Stimulated activated CD8-positive, alpha-beta memory T cell treated with anti-CD3 and anti-CD28 coated beads, Interleukin-15, amount 100 ng/mL, for 4 hours (primary cell): ENCODE measurements around the gene INSL3.
"Not testable (repeated sequence)": the region's sequence is repeated elsewhere in the genome, so short reads cannot be mapped to it uniquely, and the experiment has no call there.

ENCODE experiments used
- DNase-seq, 2 donors: peaks; one replicate each; pipeline ENCODE4 v3.0.0-alpha.2; 2020; ENCODE audit warnings: low read depth in 2 of 2

The INSL3 gene

GRCh38 chr19:17784201-17785008 lies 36.9 kb downstream of the INSL3 start:
- peak; percentile 27 to 41 for DNase-seq

- not testable (repeated sequence) for DNase-seq
Observed at GRCh38 chr19:17783721-17784120, 37.6 kb downstream of the INSL3 start.

GRCh38 chr19:17780781-17781180 lies 40.5 kb downstream of the INSL3 start:
- no peak for DNase-seq

- no peak for DNase-seq
Observed at GRCh38 chr19:17778968-17779929, 42.1 kb downstream of the INSL3 start.

- DNase-seq = no peak
Observed at GRCh38 chr19:17778251-17778967, 42.9 kb downstream of the INSL3 start.

GRCh38 chr19:17777840-17778239 lies 43.5 kb downstream of the INSL3 start:
- not testable (repeated sequence) for DNase-seq

GRCh38 chr19:17775991-17776803 lies 45.1 kb downstream of the INSL3 start:
- no peak for DNase-seq

GRCh38 chr19:17775245-17775927 lies 45.9 kb downstream of the INSL3 start:
- DNase-seq = no peak

GRCh38 chr19:17772172-17772571 lies 49.1 kb downstream of the INSL3 start:
- no peak for DNase-seq

GRCh38 chr19:17770613-17771012 lies 50.7 kb downstream of the INSL3 start:
- no peak for DNase-seq

- no peak for DNase-seq
Observed at GRCh38 chr19:17767559-17767958, 53.8 kb downstream of the INSL3 start.

GRCh38 chr19:17766543-17767131 lies 54.7 kb downstream of the INSL3 start:
- DNase-seq = no peak
